ENCODE measurements around the gene AK1. TPM values are rescaled to one million over a fixed set of nuclear protein-coding genes. Genes with fewer than 3 reads are reported as not detected.

The AK1 gene
- total and polyA plus RNA-seq, 9 of the 15 experiments (the other 6 are each of a cell fraction or from before 2014, with no cell fraction given), result 10.1 to 71.8 (median 39.0) TPM

DNA sequence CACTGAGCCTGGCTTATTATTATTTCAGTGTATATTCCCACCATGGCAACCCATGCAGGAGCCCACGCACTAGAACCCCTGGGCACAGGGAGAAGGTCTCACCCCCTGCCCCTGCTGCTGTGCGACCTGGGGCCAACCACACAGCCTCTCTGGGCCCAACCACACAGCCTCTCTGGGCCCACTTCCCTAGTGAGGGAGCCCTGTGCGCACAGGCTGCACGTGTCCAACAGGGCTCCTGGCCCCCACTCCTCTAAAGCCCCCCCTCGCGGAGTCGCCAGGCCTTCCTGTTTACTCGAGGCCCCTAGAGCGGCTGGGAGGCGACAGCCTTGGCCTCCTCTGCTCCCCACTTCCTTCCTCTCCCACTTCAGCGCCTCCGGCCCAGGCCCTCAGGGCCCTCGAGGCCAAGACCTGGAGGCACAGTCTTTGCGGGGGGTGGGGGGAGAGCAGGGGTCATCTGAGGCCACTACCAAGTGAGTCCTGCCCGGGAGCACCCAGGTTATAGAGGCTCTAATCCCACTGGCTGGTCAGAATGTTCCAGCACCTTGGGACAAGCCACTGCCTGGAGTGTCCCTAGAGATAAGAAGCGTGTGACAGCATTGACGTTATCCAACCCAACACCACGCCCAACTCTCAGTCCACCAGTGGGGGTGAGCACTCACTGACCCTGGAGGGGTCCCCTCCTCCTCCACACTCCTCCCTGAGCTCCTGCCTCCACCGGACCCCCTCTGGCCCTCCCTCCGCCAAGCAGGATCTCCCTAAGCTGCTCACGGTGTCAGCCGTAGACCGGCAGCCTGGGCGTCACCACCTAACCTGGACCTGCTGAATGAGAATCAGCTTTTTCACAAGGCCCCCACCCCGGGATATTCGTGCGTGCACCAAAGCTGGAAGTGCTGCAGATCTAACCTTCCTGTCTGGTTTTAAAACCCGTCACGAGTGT lies 15.1 kb downstream of the AK1 start (continued):
- no peak for TF ChIP-seq MCM5 (IDR thresholded peaks at IDR 0.05; ENCODE audit: low read depth)
- TF ChIP-seq BMI1 (IDR thresholded peaks at IDR 0.05; ENCODE audit: low read length), result no peak
- TF ChIP-seq IFI16 (CRISPR knock-in tag; IDR thresholded peaks at IDR 0.05), result no peak
- TF ChIP-seq DIDO1 (tag; IDR thresholded peaks at IDR 0.05; ENCODE audit: low read depth), result no peak
- TF ChIP-seq CBX8 (IDR thresholded peaks at IDR 0.05; ENCODE audit: borderline replicate concordance, extremely low read depth, low read depth, low read length, poor library complexity, severe bottlenecking), result no peak
- no peak for TF ChIP-seq ZNF121 (CRISPR knock-in tag; conservative IDR thresholded peaks at IDR 0.05)
- no peak for TF ChIP-seq ZNF24 (IDR thresholded peaks at IDR 0.05)
- no peak for TF ChIP-seq ZNF586 (CRISPR knock-in tag; conservative IDR thresholded peaks at IDR 0.05)
- TF ChIP-seq CEBPG (CRISPR knock-in tag; IDR thresholded peaks at IDR 0.05), result no peak
- TF ChIP-seq CEBPG (tag; conservative IDR thresholded peaks at IDR 0.05 in 1 of 2, IDR thresholded peaks at IDR 0.05 in 1 of 2), result no peak
- TF ChIP-seq ZNF140 (CRISPR knock-in tag; IDR thresholded peaks at IDR 0.05), result no peak
- TF ChIP-seq TBL1XR1 (IDR thresholded peaks at IDR 0.05; ENCODE audit: low read length in 2 of 2), result peak in 1 of 2 experiments; percentile 68; a peak in 2 of 4 replicates
- TF ChIP-seq GABPA (tag; conservative IDR thresholded peaks at IDR 0.05; ENCODE audit: low read depth), result peak; percentile 86
- no peak for TF ChIP-seq SIRT6 (IDR thresholded peaks at IDR 0.05; ENCODE audit: low read depth, low read length)
- TF ChIP-seq ZNF175 (CRISPR knock-in tag; IDR thresholded peaks at IDR 0.05; ENCODE audit: low read depth), result peak; percentile 91
- peak; percentile 100 for TF ChIP-seq BRD9 (IDR thresholded peaks at IDR 0.05; ENCODE audit: low read depth, partially characterized antibody)
- TF ChIP-seq SP2 (IDR thresholded peaks at IDR 0.05; ENCODE audit: extremely low read depth, low read depth, low read length, poor library complexity, severe bottlenecking), result no peak
- no peak for TF ChIP-seq ZNF165 (CRISPR knock-in tag; IDR thresholded peaks at IDR 0.05; ENCODE audit: borderline replicate concordance)
- TF ChIP-seq, protein P1, sequence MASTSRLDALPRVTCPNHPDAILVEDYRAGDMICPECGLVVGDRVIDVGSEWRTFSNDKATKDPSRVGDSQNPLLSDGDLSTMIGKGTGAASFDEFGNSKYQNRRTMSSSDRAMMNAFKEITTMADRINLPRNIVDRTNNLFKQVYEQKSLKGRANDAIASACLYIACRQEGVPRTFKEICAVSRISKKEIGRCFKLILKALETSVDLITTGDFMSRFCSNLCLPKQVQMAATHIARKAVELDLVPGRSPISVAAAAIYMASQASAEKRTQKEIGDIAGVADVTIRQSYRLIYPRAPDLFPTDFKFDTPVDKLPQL (IDR thresholded peaks at IDR 0.05; ENCODE audit: extremely low read depth, insufficient read length), result no peak
- TF ChIP-seq JUND (IDR thresholded peaks at IDR 0.05; ENCODE audit: borderline replicate concordance, low read depth, low read length), result peak; percentile 81
- TF ChIP-seq JUND (tag; IDR thresholded peaks at IDR 0.05; ENCODE audit: borderline replicate concordance, low read depth, low read length), result peak; percentile 70; the same call in 2 of the 3 replicates
- no peak for TF ChIP-seq NCOA2 (IDR thresholded peaks at IDR 0.05; ENCODE audit: partially characterized antibody in 2 of 2)
- TF ChIP-seq, protein P2, sequence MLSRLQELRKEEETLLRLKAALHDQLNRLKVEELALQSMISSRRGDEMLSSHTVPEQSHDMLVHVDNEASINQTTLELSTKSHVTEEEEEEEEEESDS (CRISPR knock-in tag; IDR thresholded peaks at IDR 0.05), result no peak
- TF ChIP-seq, protein P3, sequence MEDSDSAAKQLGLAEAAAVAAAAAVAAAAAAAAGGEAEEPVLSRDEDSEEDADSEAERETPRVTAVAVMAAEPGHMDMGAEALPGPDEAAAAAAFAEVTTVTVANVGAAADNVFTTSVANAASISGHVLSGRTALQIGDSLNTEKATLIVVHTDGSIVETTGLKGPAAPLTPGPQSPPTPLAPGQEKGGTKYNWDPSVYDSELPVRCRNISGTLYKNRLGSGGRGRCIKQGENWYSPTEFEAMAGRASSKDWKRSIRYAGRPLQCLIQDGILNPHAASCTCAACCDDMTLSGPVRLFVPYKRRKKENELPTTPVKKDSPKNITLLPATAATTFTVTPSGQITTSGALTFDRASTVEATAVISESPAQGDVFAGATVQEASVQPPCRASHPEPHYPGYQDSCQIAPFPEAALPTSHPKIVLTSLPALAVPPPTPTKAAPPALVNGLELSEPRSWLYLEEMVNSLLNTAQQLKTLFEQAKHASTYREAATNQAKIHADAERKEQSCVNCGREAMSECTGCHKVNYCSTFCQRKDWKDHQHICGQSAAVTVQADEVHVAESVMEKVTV (CRISPR knock-in tag; IDR thresholded peaks at IDR 0.05), result 0 out of 2 replicates have a peak, but pooled peaks have one; percentile 19
- TF ChIP-seq ESRRB (CRISPR knock-in tag; IDR thresholded peaks at IDR 0.05; ENCODE audit: borderline replicate concordance), result no peak
- TF ChIP-seq NRF1 (conservative IDR thresholded peaks at IDR 0.05 in 1 of 2, IDR thresholded peaks at IDR 0.05 in 1 of 2), result peak; percentile 60 to 66
- TF ChIP-seq DNMT1 (IDR thresholded peaks at IDR 0.05), result no peak
